Naive thymus-derived CD8-positive, alpha-beta T cell (primary cell): ENCODE data around the gene SLC39A13. TPM values are rescaled to one million over a fixed set of nuclear protein-coding genes. Genes with fewer than 3 reads are reported as not detected.

ENCODE experiments used
- ATAC-seq, 2 donors: fragments of 150-1000 bp; cut with Tn5 transposase in 1 of 2; sonication (Bioruptor Pico), chemical (Tn5 transposase) in 1 of 2; 1 replicate in 1 of 2; 2 replicates in 1 of 2; pipeline ENCODE4 v1.10.0; 2021; ENCODE audit warnings: mild to moderate bottlenecking in 2 of 2, moderate library complexity in 2 of 2
- POLR2A ChIA-PET: fragments of 350-600 bp; sonication (Branson Sonifier 250); formaldehyde crosslinking; loops from one replicate; lab custom pipeline; 2021; ENCODE audit warnings: antibody characterized with exemption; lab: Charles Lee
- DNase-seq, 10 donors: peaks; one replicate each; pipeline versions ENCODE4 v3.0.0 to v3.0.0-alpha.2; 2020 to 2022
- H3K27ac Mint-ChIP-seq, 10 donors: one replicate each; pipeline ENCODE4 v1.8.0; 2020 to 2022; ENCODE audit warnings: mild to moderate bottlenecking in 10 of 10, mixed read lengths in 10 of 10, moderate library complexity in 4 of 10, inconsistent platforms in 1 of 10
- H3K27me3 Mint-ChIP-seq, 5 donors: one replicate each; pipeline ENCODE4 v1.8.0; 2021 to 2022; ENCODE audit warnings: mixed read lengths in 5 of 5
- H3K36me3 Mint-ChIP-seq, 3 donors: one replicate each; pipeline ENCODE4 v1.8.0; 2020 to 2022; ENCODE audit warnings: mixed read lengths in 3 of 3, mild to moderate bottlenecking in 2 of 3, inconsistent platforms in 1 of 3
- H3K4me1 Mint-ChIP-seq, 4 donors: one replicate each; pipeline ENCODE4 v1.8.0; 2021 to 2022; ENCODE audit warnings: mixed read lengths in 4 of 4
- H3K4me3 Mint-ChIP-seq, 10 donors: one replicate each; pipeline ENCODE4 v1.8.0; 2020 to 2022; ENCODE audit warnings: mild to moderate bottlenecking in 10 of 10, mixed read lengths in 10 of 10, moderate library complexity in 6 of 10, inconsistent platforms in 1 of 10
- H3K9me3 Mint-ChIP-seq, 9 donors: one replicate each; pipeline ENCODE4 v1.8.0; 2020 to 2022; ENCODE audit warnings: mixed read lengths in 9 of 9, mild to moderate bottlenecking in 3 of 9, inconsistent platforms in 1 of 9, moderate library complexity in 1 of 9
- polyA plus RNA-seq, 3 donors: library from polyadenylated mRNA; unstranded; fragments of 300-500 nt; fragmentation: Illumina TruSeq; gene quantifications; one replicate each; pipeline ENCODE4 v1.2.3, GENCODE V29; 2021
- total RNA-seq, 8 experiments: library from RNA in 2 of 8; stranded (reverse) in 2 of 8; gene quantifications; one replicate each; pipeline ENCODE4 v1.2.3 and lab custom pipeline; 2021 to 2026

The SLC39A13 gene
- total and polyA plus RNA-seq, 5 experiments from 2014 or later: 23.8 to 63.9 (median 41.9) TPM

DNA sequence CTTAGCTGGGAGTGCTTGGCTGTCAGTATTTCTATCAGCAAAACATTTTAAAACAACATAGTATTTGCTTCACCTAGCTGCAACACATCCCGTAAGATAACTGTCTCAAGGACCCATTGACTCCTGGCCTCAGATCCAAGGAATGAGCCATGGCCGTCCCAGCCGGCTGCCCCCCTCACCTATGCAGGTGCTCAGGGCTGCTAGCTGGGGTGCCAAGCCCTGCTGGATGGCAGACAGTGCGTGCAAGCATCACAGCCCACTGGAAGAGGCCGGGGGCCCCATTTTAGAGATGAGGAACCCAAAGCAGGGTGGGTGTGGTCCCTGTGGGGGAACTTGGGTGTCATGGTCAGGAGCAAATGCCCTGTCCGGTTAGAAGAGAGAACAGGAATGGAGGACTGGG is 9.3 kb downstream of the SLC39A13 start:
- no peak for DNase-seq
- no peak overlapping the region for H3K4me3 Mint-ChIP-seq
- H3K27ac Mint-ChIP-seq: peak overlapping the region in 5 of 10 donors; percentile 18 to 67 (median 40)
- H3K36me3 Mint-ChIP-seq: peaks cover 0 to 68% (median 14%) of the 10 kb centered on the region in 3 donors
- no peak for ATAC-seq
- POLR2A ChIA-PET: interaction anchor here (1.7 to 3.4 kb wide), 3 partner anchors 8 to 10 kb away, joined by 5 to 17 read pairs (median 12); partner anchors contain the start of genes PSMC3 and SLC39A13
- H3K9me3 Mint-ChIP-seq: no peaks in the 10 kb centered on the region
- H3K27me3 Mint-ChIP-seq: no peaks in the 10 kb centered on the region
- H3K4me1 Mint-ChIP-seq: peaks cover 0 to 3% (median 1%) of the 10 kb centered on the region in 4 donors

DNA sequence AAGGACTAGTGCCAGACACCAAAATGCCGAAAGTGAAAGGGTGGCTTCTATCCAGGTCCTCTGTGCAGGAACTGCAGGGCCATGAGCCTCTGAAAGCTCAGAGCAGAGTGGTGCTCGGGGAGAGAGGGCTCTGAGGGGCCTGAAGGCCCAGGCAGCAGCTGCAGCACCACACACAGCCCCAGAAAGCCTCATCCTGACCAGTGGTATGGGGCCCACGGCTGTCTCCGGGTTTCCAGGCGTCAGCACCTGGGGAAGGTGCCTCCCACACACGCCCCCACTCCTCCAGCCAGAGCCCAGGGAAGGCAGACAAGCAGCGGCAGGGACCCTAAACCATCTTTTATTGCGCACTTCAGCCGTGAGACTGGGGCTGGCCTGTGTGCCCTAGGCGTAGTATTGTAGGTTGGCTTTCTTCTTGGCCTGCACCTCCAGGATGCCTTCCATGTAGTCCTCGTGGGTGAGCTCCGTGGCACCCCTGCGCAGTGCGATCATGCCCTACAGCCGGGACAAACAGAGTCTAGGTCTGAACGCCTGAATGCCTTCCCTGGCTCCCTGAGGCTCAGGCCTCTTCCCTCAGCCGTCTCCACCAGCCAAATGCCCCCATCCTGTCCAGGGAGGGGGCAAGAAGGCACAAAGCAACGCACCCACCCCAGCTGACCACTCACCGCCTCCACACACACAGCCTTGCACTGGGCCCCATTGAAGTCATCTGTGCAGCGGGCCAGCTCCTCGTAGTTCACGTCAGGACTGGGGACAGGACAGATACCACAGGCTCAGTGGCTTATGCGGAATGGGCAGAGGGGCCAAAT is 10.3 kb downstream of the SLC39A13 start:
- ATAC-seq (peak in 1 of 2 donors; percentile 16), DNase-seq (no peak)
- H3K27me3 Mint-ChIP-seq: no peaks in the 10 kb centered on the region
- peaks cover 0 to 71% (median 17%) of the 10 kb centered on the region in 3 donors for H3K36me3 Mint-ChIP-seq
- H3K4me1 Mint-ChIP-seq: peaks cover 0 to 3% (median 2%) of the 10 kb centered on the region in 4 donors
- no peaks in the 10 kb centered on the region for H3K9me3 Mint-ChIP-seq
- H3K4me3 Mint-ChIP-seq: no peak overlapping the region
- POLR2A ChIA-PET: interaction anchor here (0.6 to 3.4 kb wide), 4 partner anchors 8 to 527 kb away, joined by 3 to 17 read pairs (median 8); partner anchors contain the start of genes PSMC3 and SLC39A13
- peak overlapping the region in 4 of 10 donors; percentile 8 to 67 (median 30) for H3K27ac Mint-ChIP-seq

DNA sequence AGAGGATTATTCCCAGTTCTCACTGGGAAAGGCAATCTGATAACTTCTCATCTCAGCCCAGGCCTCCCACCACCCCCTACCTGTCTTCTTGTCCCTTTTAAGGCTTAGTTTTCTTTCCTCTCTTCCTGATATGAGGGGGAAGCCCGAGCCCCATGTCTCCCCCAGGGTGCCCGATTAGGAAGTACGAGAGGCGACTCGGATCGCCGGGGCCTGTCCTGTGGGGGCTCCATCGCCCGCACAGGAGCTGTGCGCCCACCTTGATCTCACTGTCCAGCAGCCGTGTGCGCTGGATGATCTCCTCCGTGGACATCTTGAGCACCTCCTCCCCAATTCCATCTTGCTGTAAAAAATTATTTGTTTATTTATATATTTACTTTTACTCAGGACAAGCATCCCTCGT is 17.2 kb downstream of the SLC39A13 start:
- Mint-ChIP-seq H3K4me1 (peaks cover 13 to 30% (median 29%) of the 10 kb centered on the region in 4 donors), H3K4me3 (peak overlapping the region; percentile 98 to 100 (median 99)), H3K27me3 (no peaks in the 10 kb centered on the region), H3K9me3 (no peaks in the 10 kb centered on the region), H3K27ac (peak overlapping the region; percentile 53 to 100 (median 98)), H3K36me3 (peaks cover 0 to 41% (median 6%) of the 10 kb centered on the region in 3 donors)
- POLR2A ChIA-PET: interaction anchor here (1.0 to 4.1 kb wide), 11 partner anchors 9 to 422 kb away, joined by 3 to 36 read pairs (median 5); partner anchors contain the start of genes CELF1, DDB2, KBTBD4 and NDUFS3
- ATAC-seq: no peak
- peak in 1 of 10 donors; percentile 41 for DNase-seq

DNA sequence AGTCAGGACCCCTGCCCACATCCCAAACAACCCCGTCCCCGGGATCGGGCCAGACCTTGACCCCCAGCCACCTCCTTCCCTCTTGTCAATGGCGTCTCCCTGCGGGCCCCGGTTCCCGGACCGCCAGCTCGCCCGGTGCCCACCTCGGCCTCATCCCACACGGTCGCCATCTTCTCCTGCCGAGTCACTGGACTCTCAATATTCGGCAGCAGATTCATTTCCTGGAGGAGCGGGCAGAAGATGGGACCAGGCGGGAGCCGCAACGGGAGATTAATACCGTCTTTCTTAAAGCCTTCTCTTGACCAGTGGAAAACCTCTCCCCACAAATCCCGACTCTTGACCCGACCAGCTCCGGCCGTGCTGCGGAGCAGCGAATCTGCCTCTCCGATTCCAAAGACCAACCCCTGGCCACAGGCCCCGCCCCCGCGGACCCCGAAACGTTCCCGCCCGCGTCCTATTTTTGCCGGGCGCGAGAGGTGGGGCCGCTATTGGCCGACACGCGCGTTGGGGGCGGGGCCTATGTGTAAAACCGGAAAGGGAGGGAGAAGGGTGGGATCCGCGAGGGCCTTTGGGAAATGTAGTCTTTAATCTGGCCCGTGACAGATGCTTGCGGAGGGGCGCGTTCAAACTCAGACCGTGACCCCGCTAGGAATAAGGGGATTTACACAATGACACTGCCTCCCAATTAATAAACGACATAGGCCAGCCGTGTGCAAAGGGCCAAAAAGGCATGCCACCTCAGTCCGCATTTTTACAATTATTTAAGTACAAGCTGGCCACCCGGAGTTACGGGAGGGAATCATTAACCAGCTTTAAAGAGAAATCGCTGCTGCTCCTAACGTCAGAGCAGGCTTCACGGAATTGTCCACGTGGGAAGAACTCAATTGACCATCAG is 17.9 kb downstream of the SLC39A13 start, which contains the start of gene PSMC3:
Gene PSMC3, minus strand, starts transcription at position 378 of the 895 bp plus-strand sequence. Its CDS starts 160 bp downstream, at position 218.
- POLR2A ChIA-PET: interaction anchor here (0.8 to 4.1 kb wide), 15 partner anchors 9 to 421 kb away, joined by 3 to 36 read pairs (median 5); partner anchors contain the start of genes CELF1, DDB2, KBTBD4 and MADD
- Mint-ChIP-seq H3K4me1 (peaks cover 13 to 30% (median 29%) of the 10 kb centered on the region in 4 donors), H3K9me3 (no peaks in the 10 kb centered on the region), H3K36me3 (peaks cover 0 to 35% (median 6%) of the 10 kb centered on the region in 3 donors), H3K27me3 (no peaks in the 10 kb centered on the region), H3K4me3 (peak within 1 kb of the TSS; percentile 98 to 100 (median 99)), H3K27ac (peak within 1 kb of the TSS; percentile 97 to 100 (median 98))
- DNase-seq (peak; percentile 94 to 99 (median 98)), ATAC-seq (peak; percentile 96 to 97)

DNA sequence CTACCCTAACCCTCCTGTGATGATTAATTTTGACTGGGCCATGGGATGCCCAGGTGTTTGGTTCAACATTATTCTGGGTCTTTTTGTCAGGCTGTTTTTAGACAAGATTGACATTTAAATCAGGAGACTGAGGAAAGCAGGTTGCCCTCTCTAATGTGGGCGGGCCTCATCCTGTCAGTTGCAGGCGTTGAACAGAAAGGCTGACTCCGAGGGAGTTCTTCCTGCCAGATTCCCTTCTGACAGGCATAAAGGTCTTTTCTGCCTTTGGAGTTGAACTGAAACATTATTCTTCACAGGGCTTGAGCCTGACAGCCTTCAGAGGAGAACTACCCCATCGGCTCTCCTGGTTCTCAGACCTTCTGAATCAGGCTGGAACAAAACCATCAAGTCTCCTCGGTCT is 22.1 kb downstream of the SLC39A13 start:
- Mint-ChIP-seq H3K27ac (no peak overlapping the region), H3K9me3 (no peaks in the 10 kb centered on the region), H3K36me3 (no peaks in the 10 kb centered on the region), H3K4me1 (peaks cover 6 to 13% (median 11%) of the 10 kb centered on the region in 4 donors), H3K4me3 (no peak overlapping the region), H3K27me3 (no peaks in the 10 kb centered on the region)
- POLR2A ChIA-PET: no interaction called here
- DNase-seq: peak in 1 of 10 donors; percentile 15
- ATAC-seq: no peak

DNA sequence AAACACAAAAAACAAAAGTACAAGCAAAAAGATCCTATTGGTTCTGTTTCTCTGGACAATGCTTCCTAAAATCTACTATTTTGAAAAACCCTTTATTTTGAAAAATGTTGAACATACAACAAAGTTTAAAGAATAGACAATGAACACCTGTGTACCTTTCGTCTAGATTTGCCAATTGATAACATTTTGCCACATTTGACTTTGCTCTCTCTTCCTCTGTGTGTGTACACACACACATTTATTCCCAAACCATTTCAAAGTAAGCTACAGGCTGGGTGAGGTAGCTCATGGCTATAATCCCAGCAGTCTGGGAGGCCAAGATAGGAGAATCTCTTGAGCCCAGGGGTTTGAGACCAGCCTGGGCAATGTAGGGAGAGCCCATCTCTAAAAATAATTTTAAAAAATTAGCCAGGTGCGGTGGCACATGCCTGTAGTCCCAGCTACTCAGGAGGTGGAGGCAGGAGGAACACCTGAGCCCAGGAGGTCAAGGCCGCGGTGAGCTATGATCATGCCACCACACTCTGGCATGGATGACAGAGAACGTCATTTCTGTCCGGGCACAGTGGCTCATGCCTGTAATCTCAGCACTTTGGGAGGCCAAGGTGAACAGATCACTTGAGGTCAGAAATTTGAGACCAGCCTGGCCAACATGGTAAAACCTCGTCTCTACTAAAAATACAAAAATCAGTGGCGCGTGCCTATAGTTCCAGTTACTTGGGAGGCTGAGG is 23.1 kb downstream of the SLC39A13 start:
- peaks cover 0 to 4% (median 2%) of the 10 kb centered on the region in 4 donors for H3K4me1 Mint-ChIP-seq
- ATAC-seq: no peak
- no peak overlapping the region for H3K4me3 Mint-ChIP-seq
- no peak overlapping the region for H3K27ac Mint-ChIP-seq
- DNase-seq: no peak
- POLR2A ChIA-PET: interaction anchor here (0.7 kb wide), 1 partner anchor 260 kb away, joined by 3 read pairs; no protein-coding TSS in a partner anchor
- H3K9me3 Mint-ChIP-seq: no peaks in the 10 kb centered on the region
- no peaks in the 10 kb centered on the region for H3K27me3 Mint-ChIP-seq
- no peaks in the 10 kb centered on the region for H3K36me3 Mint-ChIP-seq

DNA sequence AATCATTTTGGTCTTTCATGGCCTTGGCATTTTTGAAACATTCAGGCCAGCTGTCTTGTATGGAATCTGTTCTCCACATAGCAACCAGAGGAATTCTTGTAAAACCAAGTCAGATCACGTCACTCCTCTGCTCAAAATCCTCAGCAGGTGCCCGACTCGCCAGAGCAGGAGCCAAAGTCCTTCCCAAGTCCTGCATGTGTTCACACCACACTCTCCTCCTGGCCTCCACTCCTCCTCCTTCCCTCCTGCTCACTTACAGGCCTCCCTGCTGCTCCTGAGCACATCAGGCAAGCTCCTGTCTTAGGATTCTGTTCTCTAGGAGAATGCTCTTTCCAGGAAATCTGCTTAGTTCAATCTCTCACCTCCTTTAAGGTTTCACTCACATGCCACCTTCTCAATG is 24.8 kb downstream of the SLC39A13 start:
- DNase-seq (no peak), ATAC-seq (no peak)
- no peaks in the 10 kb centered on the region for H3K9me3 Mint-ChIP-seq
- H3K36me3 Mint-ChIP-seq: no peaks in the 10 kb centered on the region
- no peaks in the 10 kb centered on the region for H3K4me1 Mint-ChIP-seq
- H3K4me3 Mint-ChIP-seq: no peak overlapping the region
- peak overlapping the region in 1 of 10 donors; percentile 4 for H3K27ac Mint-ChIP-seq
- POLR2A ChIA-PET: no interaction called here
- no peaks in the 10 kb centered on the region for H3K27me3 Mint-ChIP-seq

DNA sequence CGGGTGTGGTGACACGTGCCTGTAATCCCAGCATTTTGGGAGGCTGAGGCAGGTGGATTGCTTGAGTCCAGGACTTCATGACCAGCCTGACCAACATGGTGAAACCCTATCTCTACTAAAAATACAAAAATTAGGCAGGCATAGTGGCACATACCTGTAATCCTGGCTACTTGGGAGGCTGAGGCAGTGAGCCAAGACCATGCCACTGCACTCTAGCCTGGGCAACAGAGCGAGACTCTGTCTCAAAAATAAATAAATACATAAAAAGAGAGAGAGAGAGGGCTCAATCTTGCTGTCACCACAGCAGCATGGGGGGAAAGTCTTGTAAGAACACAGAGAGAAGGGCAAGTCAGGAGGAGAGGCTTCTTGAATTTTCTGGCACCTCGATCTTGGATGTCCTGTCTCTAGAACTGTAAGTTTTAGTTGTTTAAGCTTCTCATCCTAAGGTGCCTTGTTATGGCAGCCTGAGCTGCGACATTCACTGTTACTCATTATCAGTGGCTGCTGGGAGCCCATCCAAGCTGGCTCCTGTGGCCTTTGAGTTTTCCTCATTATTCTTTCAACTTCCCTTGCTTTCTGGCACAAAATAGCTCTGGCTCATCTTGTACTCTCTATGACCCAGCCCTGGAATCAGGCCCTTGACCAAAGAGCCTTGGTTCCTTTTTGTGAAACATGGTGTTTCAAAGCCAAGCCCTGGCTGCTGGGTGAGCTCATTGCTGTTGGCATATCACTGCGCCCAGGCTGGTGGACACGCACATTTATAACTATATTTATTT is 25.8 kb downstream of the SLC39A13 start:
- H3K4me1 Mint-ChIP-seq: no peaks in the 10 kb centered on the region
- DNase-seq (no peak), ATAC-seq (no peak)
- no peaks in the 10 kb centered on the region for H3K9me3 Mint-ChIP-seq
- H3K4me3 Mint-ChIP-seq: no peak overlapping the region
- POLR2A ChIA-PET: no interaction called here
- H3K27me3 Mint-ChIP-seq: no peaks in the 10 kb centered on the region
- no peak overlapping the region for H3K27ac Mint-ChIP-seq
- no peaks in the 10 kb centered on the region for H3K36me3 Mint-ChIP-seq

DNA sequence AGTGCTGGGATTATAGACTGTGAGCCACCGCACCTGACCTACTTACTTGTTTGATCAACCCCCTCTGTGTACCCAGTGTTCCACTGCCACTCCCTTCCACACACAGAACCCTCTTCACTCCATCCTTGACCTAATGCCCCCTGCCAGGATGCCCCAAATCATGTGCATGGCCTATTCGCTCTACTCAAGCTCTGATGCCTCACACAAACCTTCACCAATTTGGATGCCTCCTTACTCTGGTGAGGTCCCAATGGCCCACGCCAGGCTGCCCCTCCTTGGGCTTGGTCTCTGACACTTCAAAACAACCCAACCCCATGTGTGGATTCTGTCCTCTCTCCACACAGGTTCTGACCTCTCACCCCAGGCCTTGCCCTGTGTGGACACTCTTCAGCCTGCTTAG is 27.3 kb downstream of the SLC39A13 start:
- DNase-seq (no peak), ATAC-seq (no peak)
- Mint-ChIP-seq H3K27ac (no peak overlapping the region), H3K27me3 (no peaks in the 10 kb centered on the region), H3K4me1 (no peaks in the 10 kb centered on the region), H3K36me3 (no peaks in the 10 kb centered on the region), H3K4me3 (peak overlapping the region in 1 of 10 donors; percentile 52), H3K9me3 (no peaks in the 10 kb centered on the region)
- POLR2A ChIA-PET: no interaction called here

DNA sequence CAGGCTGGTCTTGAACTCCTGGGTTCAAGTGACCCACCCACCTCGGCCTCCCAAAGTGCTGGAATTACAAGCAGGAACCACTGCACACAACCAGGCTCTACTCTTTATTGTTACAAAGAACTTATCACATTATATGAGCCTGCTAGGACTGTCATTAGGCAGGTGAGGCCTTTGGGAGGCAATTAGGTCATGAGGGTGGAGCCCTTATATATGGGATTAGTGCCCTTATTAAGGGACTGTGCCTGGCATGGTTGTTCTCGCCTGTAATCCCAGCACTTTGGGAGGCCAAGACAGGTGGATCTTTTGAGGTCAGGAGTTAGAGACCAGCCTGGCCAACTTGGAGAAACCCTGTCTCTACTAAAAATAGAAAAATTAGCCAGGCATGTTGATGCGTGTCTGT is 28.3 kb downstream of the SLC39A13 start:
- H3K4me3 Mint-ChIP-seq: no peak overlapping the region
- POLR2A ChIA-PET: no interaction called here
- DNase-seq (no peak), ATAC-seq (no peak)
- no peaks in the 10 kb centered on the region for H3K36me3 Mint-ChIP-seq
- no peaks in the 10 kb centered on the region for H3K4me1 Mint-ChIP-seq
- H3K27me3 Mint-ChIP-seq: no peaks in the 10 kb centered on the region
- H3K9me3 Mint-ChIP-seq: no peaks in the 10 kb centered on the region
- H3K27ac Mint-ChIP-seq: no peak overlapping the region

DNA sequence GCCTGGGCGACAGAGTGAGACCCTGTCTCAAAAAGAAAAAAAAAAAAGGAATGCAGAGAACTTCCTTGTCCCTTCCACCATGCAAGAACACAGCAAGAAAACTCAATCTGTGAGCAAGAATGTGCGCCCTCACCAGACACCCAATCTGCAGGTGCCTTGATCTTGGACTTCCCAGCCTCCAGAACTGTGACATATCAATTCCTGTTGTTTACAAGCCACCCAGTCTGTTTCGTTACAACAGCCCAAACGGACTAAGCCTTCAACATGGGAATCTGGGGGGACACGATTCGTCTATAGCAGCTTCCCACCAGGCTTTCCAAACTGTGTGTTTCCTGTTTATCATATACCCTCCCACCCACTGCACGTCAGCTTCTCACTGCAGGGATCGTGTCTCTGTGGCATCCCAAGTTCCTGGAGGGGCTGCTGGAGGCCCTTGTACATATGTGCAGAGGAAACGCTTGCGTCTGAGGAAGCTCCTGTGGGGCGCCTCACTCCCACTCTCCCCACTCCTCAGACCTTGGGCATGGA is 28.9 kb downstream of the SLC39A13 start:
- H3K9me3 Mint-ChIP-seq: no peaks in the 10 kb centered on the region
- DNase-seq (no peak), ATAC-seq (no peak)
- H3K4me3 Mint-ChIP-seq: no peak overlapping the region
- no peak overlapping the region for H3K27ac Mint-ChIP-seq
- no peaks in the 10 kb centered on the region for H3K36me3 Mint-ChIP-seq
- H3K27me3 Mint-ChIP-seq: no peaks in the 10 kb centered on the region
- POLR2A ChIA-PET: no interaction called here
- no peaks in the 10 kb centered on the region for H3K4me1 Mint-ChIP-seq
